GM21529 (cell line): Measurements from ENCODE around the gene SCD5.

Source experiments
- ATAC-seq: cut with Tn5 transposase; IDR thresholded peaks from one replicate; pipeline ENCODE4 v1.9.1; 2021; ENCODE audit not compliant: unreplicated experiment

SCD5 gene

DNA sequence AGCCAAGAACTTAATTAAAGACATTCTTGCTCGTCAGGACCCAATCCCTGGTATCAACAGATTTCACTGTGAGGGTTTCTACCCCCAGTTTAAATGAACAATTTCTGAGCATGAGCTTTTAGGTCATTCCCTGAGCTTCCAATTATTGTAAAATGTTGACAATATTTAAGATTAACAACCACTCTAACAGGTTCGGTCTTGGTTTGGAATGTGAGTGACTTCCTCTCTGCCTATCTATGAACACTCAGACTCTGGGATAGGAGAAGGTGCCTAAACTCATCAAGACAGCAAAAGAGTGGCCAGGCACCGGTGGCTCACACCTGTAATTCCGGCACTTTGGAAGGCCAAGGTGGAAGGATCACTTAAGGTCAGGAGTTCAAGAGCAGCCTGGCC, 153.9 kb downstream of the SCD5 start:
- ATAC-seq = no peak

DNA sequence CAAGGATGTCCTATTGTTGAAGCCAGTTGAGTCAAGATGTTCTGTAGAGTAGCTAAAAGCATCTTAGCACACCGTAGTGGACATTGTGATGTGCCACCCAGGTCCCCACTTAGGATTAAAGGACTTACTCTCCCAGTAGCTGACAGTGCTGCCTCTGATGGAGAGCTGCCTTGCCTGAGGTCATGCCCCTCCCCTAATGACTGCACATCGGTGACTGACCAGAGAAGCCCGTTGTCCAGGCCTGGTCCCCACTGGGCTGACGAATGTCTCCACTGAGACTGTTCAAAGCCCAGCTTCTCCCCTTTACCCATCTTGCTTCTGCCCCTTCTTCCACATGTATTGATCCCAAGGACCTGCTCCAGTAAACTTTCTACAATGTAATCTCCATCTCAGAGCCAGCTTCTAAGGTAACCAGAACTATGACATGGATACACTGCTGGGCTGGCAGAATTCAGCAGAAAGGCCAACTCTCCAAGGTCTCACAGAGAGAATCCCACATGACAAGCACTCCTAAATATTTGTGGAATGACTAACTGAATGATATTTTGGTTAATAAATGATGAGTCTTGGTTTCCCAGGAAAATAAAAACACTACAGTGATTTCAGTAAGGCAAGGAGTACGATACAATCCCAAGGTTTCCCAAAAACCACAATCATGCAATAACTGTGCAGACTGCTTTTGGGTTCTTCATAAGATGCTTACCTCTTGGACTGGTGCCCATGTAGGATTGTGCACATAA, 154.4 kb downstream of the SCD5 start:
- no peak for ATAC-seq

DNA sequence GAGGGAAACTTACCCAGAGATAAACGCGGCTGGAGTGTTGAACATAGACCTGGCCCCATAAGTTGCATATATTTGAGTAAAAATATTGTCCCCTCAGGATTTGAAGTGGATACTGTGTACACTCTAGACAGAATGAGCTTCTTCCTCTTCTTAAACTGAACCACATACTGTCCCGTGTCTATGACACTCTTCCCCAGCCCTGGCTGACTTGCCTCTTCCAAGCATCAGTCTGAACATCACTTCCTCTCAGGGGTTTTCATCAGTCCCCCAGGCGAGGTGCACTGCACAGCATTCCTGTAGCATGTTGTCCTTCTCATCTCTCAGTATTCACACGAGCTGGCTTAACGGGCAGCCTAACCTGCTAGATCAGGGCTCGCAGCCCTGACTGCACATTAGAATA, 156.3 kb downstream of the SCD5 start:
- ATAC-seq = no peak

DNA sequence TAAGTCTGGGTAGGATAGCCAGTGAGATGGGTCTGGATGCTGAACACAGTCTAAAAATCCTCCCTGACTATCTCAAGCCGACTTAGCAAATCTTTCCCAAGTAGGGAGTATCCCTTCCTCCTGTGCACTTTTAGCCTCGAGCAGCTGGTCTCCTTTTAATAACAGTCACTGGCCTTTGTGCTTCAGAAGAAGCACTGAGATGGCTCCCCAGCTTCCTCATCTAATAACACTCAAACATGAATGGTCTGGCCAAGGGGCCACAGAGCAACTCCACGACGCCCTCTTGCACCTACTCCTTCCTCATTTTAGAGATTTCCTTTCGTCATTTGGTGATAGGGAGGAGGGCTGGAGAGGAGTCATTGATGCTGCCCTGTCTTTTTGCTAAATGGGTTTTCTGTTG, 158.1 kb downstream of the SCD5 start:
- ATAC-seq = no peak

DNA sequence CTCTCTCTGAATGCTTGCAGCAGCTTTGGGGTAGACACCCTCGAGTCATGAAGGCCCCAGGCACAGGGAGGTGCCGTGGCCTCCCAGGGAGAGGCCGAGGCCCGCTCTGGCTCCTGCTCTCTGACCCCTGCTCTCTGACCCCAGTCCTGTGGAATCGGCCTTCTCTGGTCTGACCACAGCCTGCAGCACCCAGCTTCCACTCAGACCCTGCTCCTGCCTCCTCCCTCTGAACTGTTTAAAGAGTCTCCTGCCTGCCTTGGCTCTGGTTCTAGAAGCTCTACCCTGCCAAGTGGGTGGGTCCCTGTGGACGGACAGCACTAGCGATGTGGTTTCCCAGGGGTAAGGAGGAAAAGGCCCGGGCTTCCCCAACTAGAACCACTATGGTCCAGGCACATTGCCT, 158.6 kb downstream of the SCD5 start:
- ATAC-seq = no peak

DNA sequence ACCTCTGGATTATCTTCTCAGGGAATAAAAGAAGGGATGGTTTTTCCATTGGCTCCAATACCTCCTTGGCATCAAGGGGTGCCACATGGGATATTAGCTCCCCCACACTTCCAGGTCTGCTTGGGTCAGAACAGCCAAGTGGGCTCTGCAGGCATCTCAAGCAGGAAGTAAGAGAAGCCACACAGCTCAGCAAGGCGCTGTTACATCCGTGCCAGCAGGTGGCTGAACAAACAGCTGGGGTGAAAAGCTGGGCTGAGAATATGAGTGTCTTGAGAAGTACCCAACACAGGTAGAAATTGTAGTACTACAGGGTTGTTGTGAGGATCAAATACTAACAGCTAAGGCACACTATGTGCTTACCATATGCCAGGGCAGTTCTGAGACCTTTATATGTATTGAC, 160.1 kb downstream of the SCD5 start:
- ATAC-seq = no peak

DNA sequence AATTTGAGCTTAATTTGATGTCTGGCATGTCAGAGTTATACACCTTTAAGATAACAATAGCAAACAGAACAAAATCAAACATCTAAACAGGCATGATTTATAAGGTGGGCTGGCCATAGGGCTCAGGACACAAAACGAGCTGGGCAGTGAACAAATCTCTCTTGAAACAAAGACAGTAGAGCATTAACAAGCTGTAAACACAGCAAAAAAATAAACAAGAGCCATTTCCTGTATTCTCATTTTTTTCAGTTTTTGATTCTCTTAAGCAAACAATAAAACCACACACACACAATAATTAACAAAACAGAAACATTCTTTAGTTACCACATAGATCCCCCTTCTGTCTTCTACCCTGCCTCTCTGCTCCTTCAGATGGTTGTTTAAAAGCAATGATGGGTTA, 168.5 kb downstream of the SCD5 start:
- no peak for ATAC-seq

DNA sequence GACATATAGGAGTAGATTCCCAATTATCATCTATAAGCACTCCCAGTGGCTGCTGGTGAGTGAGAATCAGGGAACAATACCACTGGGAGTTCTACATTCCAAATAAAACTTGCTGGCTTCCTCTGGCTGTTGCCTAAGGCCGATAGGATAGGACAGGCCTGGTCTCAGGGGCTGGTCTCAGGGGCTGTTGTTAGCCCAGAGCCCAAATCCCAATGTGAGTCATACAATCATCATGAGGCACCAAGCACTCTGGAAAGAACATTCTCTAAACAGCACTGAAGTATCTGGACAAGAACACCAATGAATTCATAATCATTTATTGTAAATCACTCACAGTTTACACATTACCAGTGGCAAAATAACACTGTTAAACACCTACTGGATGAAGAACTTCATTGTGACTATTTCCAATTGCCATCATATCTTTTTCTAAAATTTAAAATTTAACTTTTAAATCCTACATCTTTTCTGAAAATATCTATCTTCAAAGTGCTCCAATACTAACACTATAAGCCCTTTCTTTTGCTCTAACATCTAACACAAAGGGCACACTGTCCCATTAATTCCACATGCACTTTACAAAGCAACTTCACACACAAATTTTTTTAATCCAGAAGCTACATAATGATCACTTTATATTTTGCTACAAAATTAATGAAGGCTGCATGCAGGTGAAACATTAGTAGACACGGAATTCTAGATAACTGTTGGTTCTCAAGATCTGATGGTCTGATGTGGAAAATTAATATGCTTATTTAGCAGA, 169.2 kb downstream of the SCD5 start:
- ATAC-seq = no peak

DNA sequence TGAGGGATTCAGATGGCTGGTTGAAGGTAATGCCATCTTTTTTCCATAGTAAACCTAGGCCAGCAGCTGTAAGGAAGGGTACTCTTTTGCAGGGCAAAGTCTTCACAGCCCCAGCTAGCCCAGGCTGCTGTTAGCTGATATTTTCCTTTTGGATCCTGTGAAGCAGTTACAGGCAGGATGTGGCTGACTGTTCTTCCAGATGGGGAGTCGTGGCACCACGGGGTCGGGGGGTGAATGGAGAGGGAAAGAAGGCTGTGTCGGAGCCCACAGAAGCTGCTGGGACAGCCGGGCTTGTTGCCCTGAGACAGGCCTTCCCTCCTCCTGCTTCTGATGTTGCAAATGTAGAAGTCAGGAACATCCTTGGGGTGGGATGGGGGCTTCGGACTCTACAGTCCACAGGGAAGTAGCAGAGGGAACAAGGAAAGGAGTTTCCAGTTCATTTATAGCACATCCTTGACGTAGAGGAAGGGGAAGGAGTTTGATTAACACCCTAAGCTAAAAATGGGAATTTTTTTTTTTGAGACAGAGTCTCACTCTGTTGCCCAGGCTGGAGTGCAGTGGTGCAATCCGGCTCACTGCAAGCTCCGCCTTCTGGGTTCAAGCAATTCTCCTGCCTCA, 172.2 kb downstream of the SCD5 start:
- no peak for ATAC-seq

DNA sequence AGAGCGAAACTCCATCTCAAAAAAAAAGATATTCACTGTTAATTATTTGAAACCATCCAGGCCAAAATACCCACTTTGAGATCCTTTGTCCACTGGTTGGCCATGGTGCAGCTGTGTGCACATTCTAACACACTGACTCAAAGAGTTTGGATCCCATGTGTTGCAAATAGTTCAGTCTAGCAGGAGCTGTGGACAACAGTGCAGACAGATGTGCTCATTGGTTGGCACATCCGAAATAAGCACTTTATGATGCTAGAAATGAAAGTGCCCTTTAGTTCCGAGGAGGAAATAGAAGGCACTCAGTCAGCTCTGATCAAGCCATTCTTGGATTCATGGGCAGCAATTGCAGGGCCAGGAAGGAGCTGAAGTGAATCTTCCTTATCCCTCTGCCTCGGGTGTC, 173.8 kb downstream of the SCD5 start:
- ATAC-seq = no peak

DNA sequence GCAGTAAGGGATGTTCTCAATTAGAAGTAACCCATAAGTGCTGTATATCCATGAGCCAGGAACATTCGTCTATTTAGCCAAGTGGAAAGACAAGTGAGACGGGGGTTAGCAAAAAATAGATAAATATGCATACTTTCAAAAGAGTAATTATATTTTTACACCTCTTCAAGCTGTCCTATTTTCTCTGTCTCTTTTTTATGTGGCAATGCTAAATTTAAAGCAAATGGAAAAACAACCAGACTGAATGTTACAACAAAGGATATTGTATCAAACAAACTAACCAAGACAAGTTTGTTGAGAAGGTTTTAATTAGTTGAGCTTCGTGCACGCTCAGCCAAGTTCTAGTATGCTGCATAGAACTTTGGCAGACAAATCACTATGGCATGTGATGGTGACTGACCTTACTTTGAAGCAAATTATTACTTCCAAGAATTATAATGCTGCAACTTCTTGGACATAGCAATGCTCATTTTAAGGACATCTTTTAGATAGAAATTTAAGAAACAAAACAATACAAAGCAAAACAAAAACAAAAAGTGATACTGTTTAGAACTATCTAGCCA, 175.4 kb downstream of the SCD5 start:
- ATAC-seq = no peak

DNA sequence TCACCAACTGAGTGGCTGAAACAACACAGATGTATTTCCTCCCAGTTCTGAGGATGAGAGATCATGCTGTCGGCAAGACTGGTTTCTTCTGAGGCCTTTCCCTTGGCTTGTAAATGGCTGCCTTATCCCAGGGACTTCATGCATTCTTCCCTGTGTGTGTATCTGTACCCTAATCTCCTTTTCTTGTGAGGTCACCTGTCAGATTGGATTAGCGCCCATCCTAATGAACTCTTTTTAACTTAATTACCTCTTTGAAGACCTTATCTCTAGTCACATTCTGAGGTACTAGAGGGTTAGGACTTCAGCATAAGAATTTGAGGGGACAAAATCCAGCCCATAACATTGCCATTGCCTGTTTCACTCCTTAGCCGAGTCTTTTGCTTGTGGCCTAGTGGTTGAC, 177.3 kb downstream of the SCD5 start:
- ATAC-seq = no peak

DNA sequence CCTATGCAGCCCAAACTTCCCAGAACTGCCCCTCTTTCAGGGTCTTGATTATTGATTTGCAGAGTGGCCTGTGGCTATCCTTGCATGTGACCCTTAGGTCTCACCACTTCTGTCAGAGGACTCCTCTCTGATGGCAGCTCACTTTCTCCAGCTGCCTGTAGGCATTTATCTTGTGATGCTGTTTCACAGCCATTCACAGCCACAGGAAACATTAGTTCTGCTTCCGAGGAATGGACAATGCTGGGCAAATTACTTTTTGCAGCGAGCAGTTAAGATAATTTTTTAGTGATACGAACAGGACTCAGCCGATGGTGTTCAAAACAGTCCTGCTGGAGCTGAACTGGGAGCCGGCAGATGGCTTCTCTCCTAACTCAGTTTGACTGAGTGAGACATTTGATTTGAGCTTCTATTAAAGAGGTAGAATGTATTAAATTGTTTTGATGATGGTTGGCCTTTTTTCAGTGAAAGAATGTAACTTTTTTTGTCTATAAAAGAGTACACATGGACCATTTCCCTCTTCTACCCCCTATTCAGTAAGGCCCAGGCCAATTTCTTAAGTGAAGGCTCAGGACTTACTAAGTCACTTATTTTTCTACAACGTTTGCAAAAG, 178.4 kb downstream of the SCD5 start:
- no peak for ATAC-seq

DNA sequence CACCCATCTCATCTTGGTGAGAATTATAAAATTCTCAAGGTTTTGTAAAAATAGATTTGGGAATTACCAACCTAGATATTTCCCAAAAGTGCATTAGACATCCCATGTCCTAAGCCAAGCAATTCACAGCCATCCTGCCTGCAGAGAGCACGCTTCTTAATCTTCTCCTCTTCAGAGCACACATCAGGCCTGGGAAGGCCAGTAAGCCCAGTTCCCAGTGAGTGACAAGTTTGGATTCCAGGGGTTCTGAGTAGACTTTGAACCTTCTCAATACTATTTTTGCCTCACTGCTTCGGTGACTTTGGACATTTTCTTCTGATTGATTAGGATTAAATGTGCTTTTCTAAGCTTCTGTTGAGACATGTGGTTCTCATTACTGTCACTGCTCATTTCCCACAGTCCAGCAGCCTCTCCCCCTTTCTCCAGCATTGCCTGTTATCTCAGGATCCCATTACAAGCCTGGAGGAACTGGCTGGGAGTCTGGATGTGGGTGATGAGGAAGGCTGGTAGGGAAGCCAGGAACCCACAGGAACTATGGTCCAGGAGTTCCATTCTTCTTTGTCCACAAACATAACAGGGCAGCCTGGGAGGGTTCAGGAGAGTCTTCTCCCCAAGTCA, 180.4 kb downstream of the SCD5 start:
- ATAC-seq = no peak

DNA sequence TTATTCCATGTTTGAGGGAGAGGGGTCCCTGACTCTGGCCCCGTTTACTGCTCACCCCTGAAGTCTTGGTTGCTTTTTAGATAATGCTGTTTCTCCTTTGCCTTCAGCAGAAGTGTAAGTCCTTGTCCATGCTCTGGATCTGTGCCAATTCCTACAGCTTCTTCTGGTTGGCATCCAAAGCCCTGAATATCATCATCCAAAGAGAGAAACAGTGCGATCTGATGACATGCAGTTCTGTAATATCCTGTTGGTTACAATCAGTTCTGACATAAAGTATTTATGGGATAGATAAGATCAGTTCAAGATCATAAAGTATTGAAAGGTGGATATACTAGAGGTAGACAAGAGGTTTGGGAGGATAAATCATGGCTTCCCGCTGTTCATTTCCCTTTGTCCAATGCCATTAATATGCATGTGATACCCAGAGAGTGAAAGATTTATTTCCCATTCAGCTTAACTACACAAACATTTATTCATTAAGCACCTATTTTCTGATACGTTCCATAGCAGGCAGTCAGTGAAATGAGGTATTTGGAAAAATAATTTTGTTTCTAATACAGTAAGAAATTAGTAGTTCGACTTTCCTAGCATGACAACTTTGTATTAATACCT, 183.7 kb downstream of the SCD5 start:
- ATAC-seq = no peak

DNA sequence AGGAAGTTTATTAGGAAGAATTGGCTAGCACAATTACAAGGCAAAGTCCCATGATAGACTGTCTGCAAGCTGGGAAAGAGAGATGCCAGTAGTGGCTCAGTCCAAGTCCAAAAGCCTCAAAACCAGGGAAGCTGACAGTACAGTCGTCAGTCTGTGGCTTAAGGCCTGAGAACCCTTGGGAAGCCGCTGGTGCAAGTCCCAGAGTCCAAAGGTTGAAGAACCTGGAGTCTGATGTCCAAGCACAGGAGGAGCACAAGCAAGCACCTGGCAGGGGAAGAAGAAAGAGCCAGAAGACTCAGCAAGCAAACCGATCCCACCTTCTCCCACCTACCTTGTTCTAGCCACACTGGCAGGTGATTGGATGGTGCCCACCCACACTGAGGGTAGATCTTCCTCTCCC, 185.5 kb downstream of the SCD5 start:
- ATAC-seq = no peak

DNA sequence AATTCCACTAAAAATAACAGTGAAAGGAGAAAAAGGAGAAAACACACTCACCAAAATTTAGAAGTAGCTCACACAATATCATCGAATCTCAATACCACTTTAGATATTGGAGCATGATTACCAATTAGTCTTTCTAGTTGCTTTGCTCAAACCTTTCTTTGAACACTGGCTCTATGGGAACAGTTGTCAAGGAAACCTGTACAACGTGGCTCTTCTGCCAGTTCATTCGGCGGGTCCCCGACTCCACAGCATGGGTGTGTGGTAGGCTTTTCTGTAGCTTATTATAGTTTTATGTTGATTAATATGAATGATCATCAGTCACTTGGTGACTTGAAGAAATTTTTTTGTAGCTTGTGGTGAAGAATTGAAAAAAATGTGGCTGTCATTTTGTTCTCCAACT, 186.6 kb downstream of the SCD5 start:
- ATAC-seq = no peak

DNA sequence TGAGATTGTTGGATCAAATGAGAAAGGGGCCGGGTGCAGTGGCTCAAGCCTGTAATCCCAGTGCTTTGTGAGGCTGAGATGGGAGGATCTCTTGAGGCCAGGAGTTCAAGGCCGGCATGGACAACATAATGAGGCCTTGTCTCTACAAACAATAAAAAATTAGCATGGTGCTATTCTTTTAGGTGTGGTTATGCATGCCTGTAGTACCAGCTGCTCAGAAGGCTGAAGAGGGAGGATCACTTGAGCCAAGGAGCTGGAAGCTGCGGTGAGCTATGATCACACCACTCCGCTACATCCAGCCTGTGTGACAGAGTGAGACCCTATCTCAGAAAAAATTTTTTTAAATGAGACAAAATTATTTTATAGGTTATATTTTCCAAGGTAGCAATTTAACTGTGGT, 187.1 kb downstream of the SCD5 start:
- no peak for ATAC-seq

DNA sequence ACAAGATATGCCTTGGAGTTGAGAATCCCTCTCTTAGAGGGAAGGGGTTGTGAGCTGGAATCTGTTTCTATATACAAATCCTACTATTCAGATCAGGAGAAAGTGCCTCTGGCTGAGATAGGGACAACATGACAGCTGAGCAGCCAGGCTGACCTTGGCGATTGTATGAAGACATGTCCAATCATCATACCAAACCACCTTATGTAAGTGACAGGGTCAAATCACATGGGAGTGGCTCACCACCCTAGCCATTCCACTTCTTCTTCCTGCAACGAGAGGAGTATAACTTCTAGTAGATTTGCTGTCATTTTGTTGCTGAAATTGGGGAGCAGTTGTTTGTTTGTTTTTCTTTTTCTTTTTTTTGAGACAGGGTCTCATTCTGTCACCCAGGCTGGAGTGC, 188.6 kb downstream of the SCD5 start:
- no peak for ATAC-seq

DNA sequence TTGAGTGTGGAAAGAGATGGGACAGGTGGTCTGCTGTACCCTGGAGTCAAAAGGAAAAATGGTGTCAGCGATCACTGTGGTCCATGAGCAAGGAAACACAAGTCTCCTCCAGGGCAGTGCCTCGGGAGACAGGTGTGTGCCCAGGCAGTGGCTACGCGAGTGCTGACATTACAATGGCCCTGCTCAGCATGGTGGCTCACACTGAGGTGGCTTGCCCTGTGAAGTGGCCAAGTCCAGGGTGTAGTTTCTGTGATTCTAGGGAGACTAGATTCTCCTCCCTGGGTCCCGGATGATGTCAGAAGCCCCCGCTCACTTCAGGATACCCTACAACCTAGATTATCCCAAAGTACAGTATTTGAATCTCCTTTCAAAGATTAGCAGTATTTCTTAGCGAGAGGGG, 192.0 kb downstream of the SCD5 start:
- ATAC-seq = no peak

DNA sequence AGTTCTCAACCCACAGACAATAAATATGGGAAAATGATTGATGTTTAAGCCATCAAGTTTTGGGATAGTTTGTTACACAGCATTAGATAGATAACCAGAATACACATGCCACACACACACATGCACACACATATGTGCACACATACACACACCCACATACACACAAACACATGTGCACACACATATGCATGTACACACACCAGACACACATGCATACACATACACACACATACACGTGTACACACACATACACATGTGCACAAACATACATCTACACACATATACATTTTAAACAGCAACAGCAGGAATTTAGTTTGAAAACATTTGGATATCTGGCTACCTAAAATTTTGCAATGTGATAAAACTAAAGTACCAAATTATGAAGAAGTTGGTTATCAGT, 194.1 kb downstream of the SCD5 start:
- no peak for ATAC-seq
